OCI-M1 (cell line): Measurements from ENCODE around the gene SPEM1.
"Not testable (repeated sequence)": the region's sequence is repeated elsewhere in the genome, so short reads cannot be mapped to it uniquely, and the experiment has no call there.

ENCODE experiments used
- DNase-seq: peaks from one replicate; lab custom pipeline; 2025; lab: John Stamatoyannopoulos, UW

Gene SPEM1

DNA sequence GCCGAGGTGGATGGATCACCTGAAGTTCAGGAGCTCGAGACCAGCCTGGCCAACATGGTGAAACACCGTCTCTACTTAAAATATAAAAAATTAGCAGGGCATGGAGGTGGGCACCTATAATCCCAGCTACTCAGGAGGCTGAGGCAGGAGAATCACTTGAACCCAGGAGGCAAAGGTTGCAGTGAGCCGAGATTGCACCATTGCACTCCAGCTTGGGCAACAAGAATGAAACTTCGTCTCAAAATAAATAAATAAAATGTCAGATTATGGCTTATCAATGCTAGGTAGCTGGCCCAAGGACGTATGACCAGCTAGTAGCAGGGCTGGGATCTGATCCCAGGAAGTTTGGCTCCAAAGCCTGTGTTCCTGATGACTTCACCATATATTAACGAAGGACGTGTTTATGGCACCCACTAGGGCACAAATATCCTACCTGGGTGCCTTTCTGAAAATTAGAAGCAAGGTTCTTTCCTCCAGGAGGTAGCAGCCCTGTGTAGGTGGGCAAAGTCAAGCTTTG is 50.4 kb downstream of the SPEM1 start:
- DNase-seq: not testable (repeated sequence)
